Mesendoderm (in vitro differentiated cells): ENCODE data around the gene COG8.

ENCODE experiments used
- DNase-seq: peaks from one replicate; pipeline ENCODE4 v3.0.0; 2013
- H2AK5ac ChIP-seq: 2 replicates; pipeline ENCODE4 v1.6.1; 2013; ENCODE audit warnings: low read length, inconsistent platforms
- H2BK120ac ChIP-seq: 2 replicates; pipeline ENCODE4 v1.6.1; 2013; ENCODE audit warnings: low read depth, mild to moderate bottlenecking, low read length, moderate library complexity, mixed read lengths
- H2BK15ac ChIP-seq: replicated peaks from 2 replicates; pipeline ENCODE4 v1.6.1; 2013; ENCODE audit warnings: low read depth, mild to moderate bottlenecking, moderate library complexity
- H2BK5ac ChIP-seq: 2 replicates; pipeline ENCODE4 v1.6.1; 2013; ENCODE audit warnings: low read length, inconsistent platforms
- H3K18ac ChIP-seq: 2 replicates; pipeline ENCODE4 v1.6.1; 2013; ENCODE audit warnings: mild to moderate bottlenecking, low read length, mixed read lengths
- H3K23ac ChIP-seq: one replicate; pipeline ENCODE4 v1.6.1; 2013; ENCODE audit warnings: low read length
- H3K27ac ChIP-seq: 2 replicates; pipeline ENCODE4 v1.5.1; 2013; ENCODE audit warnings: low read depth, mild to moderate bottlenecking, inconsistent platforms, low read length, moderate library complexity
- H3K27me3 ChIP-seq: 2 replicates; pipeline ENCODE4 v1.6.1; 2013; ENCODE audit warnings: low read length, control low read depth, mild to moderate bottlenecking, inconsistent platforms; ENCODE audit not compliant: insufficient read depth, poor library complexity
- H3K36me3 ChIP-seq: 2 replicates; pipeline ENCODE4 v1.6.1; 2013; ENCODE audit warnings: low read length, inconsistent platforms; ENCODE audit not compliant: control insufficient read depth, insufficient read depth
- H3K4ac ChIP-seq: one replicate; pipeline ENCODE4 v1.6.1; 2013; ENCODE audit warnings: low read depth, mild to moderate bottlenecking, low read length, moderate library complexity
- H3K4me1 ChIP-seq: 2 replicates; pipeline ENCODE4 v1.6.1; 2013; ENCODE audit warnings: low read depth, low read length, inconsistent platforms; ENCODE audit not compliant: control insufficient read depth
- H3K4me2 ChIP-seq: 2 replicates; pipeline ENCODE4 v1.6.1; 2013; ENCODE audit warnings: low read length
- H3K4me3 ChIP-seq: 2 replicates; pipeline ENCODE4 v1.5.1; 2013; ENCODE audit warnings: mild to moderate bottlenecking, low read length
- H3K56ac ChIP-seq: one replicate; pipeline ENCODE4 v1.6.1; 2013; ENCODE audit warnings: low read length
- H3K79me1 ChIP-seq: 2 replicates; pipeline ENCODE4 v1.6.1; 2013; ENCODE audit warnings: low read length, inconsistent platforms
- H3K79me2 ChIP-seq: 2 replicates; pipeline ENCODE4 v1.6.1; 2013; ENCODE audit warnings: mild to moderate bottlenecking, low read length; ENCODE audit not compliant: control insufficient read depth, insufficient read depth
- H3K9ac ChIP-seq: 2 replicates; pipeline ENCODE4 v1.6.1; 2013; ENCODE audit warnings: low read length, inconsistent platforms
- H4K5ac ChIP-seq: one replicate; pipeline ENCODE4 v1.6.1; 2013; ENCODE audit warnings: low read length
- H4K8ac ChIP-seq: one replicate; pipeline ENCODE4 v1.6.1; 2013; ENCODE audit warnings: low read depth, mild to moderate bottlenecking, control low read depth, low read length, moderate library complexity
- WGBS: extraction: QIAGEN DNeasy Blood & Tissue Kit; methylation state at CpG from one replicate; pipeline ENCODE4 v1.1.7; 2013; ENCODE audit warnings: low lambda C conversion rate, missing lambda C conversion rate; ENCODE audit not compliant: insufficient coverage; ENCODE audit errors: extremely low coverage; 5-methylcytosine and 5-hydroxymethylcytosine counted together

Gene COG8

GRCh38 chr16:69316595-69317034 is 22.7 kb downstream of the COG8 start:
- no peaks in the 10 kb centered on the region for H3K27me3 ChIP-seq
- no peak overlapping the region for H3K9ac ChIP-seq
- no peak overlapping the region for H3K18ac ChIP-seq
- peaks cover 14% of the 10 kb centered on the region for H3K79me1 ChIP-seq
- H3K36me3 ChIP-seq = peaks cover 30% of the 10 kb centered on the region
- no peak overlapping the region for H3K56ac ChIP-seq
- no peak overlapping the region for H2BK15ac ChIP-seq
- H2AK5ac ChIP-seq = no peak overlapping the region
- no peak overlapping the region for H3K4ac ChIP-seq
- H4K5ac ChIP-seq = no peak overlapping the region
- no peak overlapping the region for H3K27ac ChIP-seq
- H4K8ac ChIP-seq = no peak overlapping the region
- H2BK5ac ChIP-seq = no peak overlapping the region
- H3K4me1 ChIP-seq = no peaks in the 10 kb centered on the region
- no peak overlapping the region for H2BK120ac ChIP-seq
- no peak for DNase-seq
- no CpG with 5 or more reads among the region's 17 CpGs for WGBS
- H3K4me2 ChIP-seq = no peak overlapping the region
- no peak overlapping the region for H3K4me3 ChIP-seq
- peaks cover 7% of the 10 kb centered on the region for H3K79me2 ChIP-seq
- H3K23ac ChIP-seq = no peak overlapping the region

- Histone ChIP-seq H3K4me3 (no peak overlapping the region), H2BK5ac (no peak overlapping the region), H3K23ac (no peak overlapping the region), H3K4me1 (no peaks in the 10 kb centered on the region), H3K27ac (no peak overlapping the region), H3K9ac (no peak overlapping the region), H3K18ac (no peak overlapping the region), H3K4me2 (no peak overlapping the region), H3K56ac (no peak overlapping the region), H3K79me1 (peaks cover 12% of the 10 kb centered on the region), H3K27me3 (no peaks in the 10 kb centered on the region), H3K36me3 (peaks cover 22% of the 10 kb centered on the region), H4K8ac (no peak overlapping the region), H2BK120ac (no peak overlapping the region), H2AK5ac (no peak overlapping the region), H3K79me2 (peaks cover 7% of the 10 kb centered on the region), H4K5ac (no peak overlapping the region), H3K4ac (no peak overlapping the region), H2BK15ac (no peak overlapping the region)
- no CpG with 5 or more reads among the region's 30 CpGs for WGBS
- DNase-seq = no peak
These were observed 23.7 kb downstream of the COG8 start for GRCh38 chr16:69315486-69316311.

- no peak overlapping the region for H3K4me2 ChIP-seq
- no peak for DNase-seq
- no peak overlapping the region for H3K23ac ChIP-seq
- peaks cover 10% of the 10 kb centered on the region for H3K79me1 ChIP-seq
- peaks cover 16% of the 10 kb centered on the region for H3K36me3 ChIP-seq
- no peaks in the 10 kb centered on the region for H3K27me3 ChIP-seq
- H4K8ac ChIP-seq = no peak overlapping the region
- no peaks in the 10 kb centered on the region for H3K4me1 ChIP-seq
- H2BK120ac ChIP-seq = no peak overlapping the region
- no peak overlapping the region for H2BK15ac ChIP-seq
- H3K18ac ChIP-seq = no peak overlapping the region
- H3K4ac ChIP-seq = no peak overlapping the region
- H2BK5ac ChIP-seq = no peak overlapping the region
- H3K79me2 ChIP-seq = peaks cover 7% of the 10 kb centered on the region
- no CpG with 5 or more reads among the region's 11 CpGs for WGBS
- H3K56ac ChIP-seq = no peak overlapping the region
- no peak overlapping the region for H2AK5ac ChIP-seq
- no peak overlapping the region for H3K27ac ChIP-seq
- no peak overlapping the region for H3K4me3 ChIP-seq
- H4K5ac ChIP-seq = no peak overlapping the region
- no peak overlapping the region for H3K9ac ChIP-seq
These were observed 24.8 kb downstream of the COG8 start for GRCh38 chr16:69314534-69314933.

- no peak overlapping the region for H2BK5ac ChIP-seq
- no peak overlapping the region for H3K18ac ChIP-seq
- peaks cover 13% of the 10 kb centered on the region for H3K36me3 ChIP-seq
- no peaks in the 10 kb centered on the region for H3K27me3 ChIP-seq
- H3K4me2 ChIP-seq = no peak overlapping the region
- WGBS = no CpG with 5 or more reads among the region's 5 CpGs
- H3K4me1 ChIP-seq = no peaks in the 10 kb centered on the region
- H2AK5ac ChIP-seq = no peak overlapping the region
- H3K79me1 ChIP-seq = peaks cover 10% of the 10 kb centered on the region
- H2BK120ac ChIP-seq = no peak overlapping the region
- no peak overlapping the region for H3K9ac ChIP-seq
- no peak overlapping the region for H4K5ac ChIP-seq
- peaks cover 7% of the 10 kb centered on the region for H3K79me2 ChIP-seq
- no peak overlapping the region for H2BK15ac ChIP-seq
- no peak for DNase-seq
- no peak overlapping the region for H3K4me3 ChIP-seq
- H3K27ac ChIP-seq = no peak overlapping the region
- H3K23ac ChIP-seq = no peak overlapping the region
- no peak overlapping the region for H3K56ac ChIP-seq
- H3K4ac ChIP-seq = no peak overlapping the region
- H4K8ac ChIP-seq = no peak overlapping the region
These were observed 25.9 kb downstream of the COG8 start for GRCh38 chr16:69313469-69313868.

- Histone ChIP-seq H3K79me2 (peaks cover 7% of the 10 kb centered on the region), H3K18ac (peak overlapping the region; percentile 86), H3K4ac (peak overlapping the region; percentile 42), H3K36me3 (peaks cover 9% of the 10 kb centered on the region), H3K56ac (peak overlapping the region; percentile 92), H3K27me3 (no peaks in the 10 kb centered on the region), H4K8ac (no peak overlapping the region), H2BK5ac (no peak overlapping the region), H4K5ac (no peak overlapping the region), H2BK120ac (no peak overlapping the region), H3K4me3 (peak overlapping the region; percentile 77), H3K79me1 (peaks cover 10% of the 10 kb centered on the region), H2AK5ac (no peak overlapping the region), H3K27ac (peak overlapping the region; percentile 76), H3K4me2 (peak overlapping the region; percentile 27), H3K9ac (peak overlapping the region; percentile 93), H3K4me1 (no peaks in the 10 kb centered on the region), H2BK15ac (no peak overlapping the region), H3K23ac (peak overlapping the region; percentile 48)
- DNase-seq = peak; percentile 74
- WGBS = no CpG with 5 or more reads among the region's 59 CpGs
These were observed 27.6 kb downstream of the COG8 start for GRCh38 chr16:69311533-69312387.
